ENCODE measurements around the gene ANKRD11.

The ANKRD11 gene

GRCh38 chr16:89490439-89491237 lies at the start of gene ANKRD11:
Gene ANKRD11, minus strand, starts transcription at chr16:89490561. Its CDS starts 173,542 bp downstream, at chr16:89317019.
- in situ Hi-C loops (cut with MboI; ENCODE audit: low pct_unique_long_range_greater_than_20kb, low sequenced_read_pairs, unreplicated experiment), result no loop called here

DNA sequence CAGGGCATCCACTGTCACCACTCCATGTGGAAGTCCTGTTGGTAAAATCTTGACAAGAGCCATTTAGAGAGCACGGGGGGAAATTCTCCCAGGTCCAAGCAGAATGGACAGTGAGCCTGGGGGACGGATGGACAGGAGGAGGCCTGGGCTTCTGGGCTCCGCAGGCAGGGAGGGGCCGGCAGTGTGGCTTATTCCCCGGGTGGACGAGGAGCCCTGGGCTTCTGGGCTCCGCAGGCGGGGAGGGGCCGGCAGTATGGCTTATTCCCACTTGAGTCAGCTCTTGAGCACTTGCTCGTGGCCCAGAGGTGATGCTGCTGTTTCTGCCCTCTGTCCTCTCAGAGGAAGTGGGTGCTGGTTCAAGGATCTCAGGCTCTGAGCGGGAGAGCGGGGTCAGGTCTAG lies 47.9 kb upstream of the ANKRD11 start:
- in situ Hi-C loops (cut with MboI; ENCODE audit: low pct_unique_long_range_greater_than_20kb, low sequenced_read_pairs, unreplicated experiment), result no loop called here
- TF ChIP-seq CTCF (IDR thresholded peaks at IDR 0.05; ENCODE audit: extremely low read depth, insufficient read depth, missing control alignments), result no peak
- DNase-seq (ENCODE audit: low spot score), result no peak

More at GRCh38 chr16:89490439-89491237, at the start of gene ANKRD11:
- peak; percentile 100 for DNase-seq (ENCODE audit: low spot score)
- TF ChIP-seq CTCF (IDR thresholded peaks at IDR 0.05; ENCODE audit: extremely low read depth, insufficient read depth, missing control alignments), result no peak

GRCh38 chr16:89537549-89537925 lies 47.2 kb upstream of the ANKRD11 start:
- no peak for DNase-seq (ENCODE audit: low spot score)
- in situ Hi-C loops (cut with MboI; ENCODE audit: low pct_unique_long_range_greater_than_20kb, low sequenced_read_pairs, unreplicated experiment), result no loop called here

DNA sequence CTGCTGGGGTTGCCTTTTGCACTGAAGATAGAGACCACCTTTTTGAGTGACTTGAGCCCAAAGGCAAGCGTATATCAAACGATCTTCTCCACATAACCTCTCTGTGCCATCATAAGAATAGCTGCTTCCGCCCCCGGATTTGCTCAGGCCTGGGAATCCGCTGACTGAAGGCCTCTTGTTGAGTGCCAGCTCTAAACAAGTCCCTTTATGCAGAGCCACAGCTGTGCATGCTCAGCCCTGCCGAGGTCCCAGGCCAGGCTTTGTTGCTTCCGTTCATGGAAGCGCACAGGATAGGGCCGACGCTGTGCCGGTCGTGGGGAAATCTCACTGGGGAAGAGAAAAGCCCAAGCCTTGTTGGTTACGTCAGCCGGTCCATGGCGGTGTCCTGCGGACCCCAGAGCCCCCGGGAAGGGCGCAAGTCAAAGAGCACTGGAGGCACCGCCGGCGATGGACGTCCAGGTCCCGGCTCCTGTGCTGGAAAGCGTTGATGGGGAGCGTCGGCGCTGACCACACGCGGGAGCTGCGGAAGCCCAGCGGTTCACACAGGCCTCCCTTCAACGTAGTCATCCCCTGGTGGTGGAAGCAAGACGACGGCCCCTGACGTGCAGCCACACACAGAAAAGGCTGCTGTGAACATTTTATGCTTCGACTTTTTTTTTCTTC lies 46.7 kb upstream of the ANKRD11 start:
- no peak for TF ChIP-seq CTCF (IDR thresholded peaks at IDR 0.05; ENCODE audit: extremely low read depth, insufficient read depth, missing control alignments)
- in situ Hi-C loops (cut with MboI; ENCODE audit: low pct_unique_long_range_greater_than_20kb, low sequenced_read_pairs, unreplicated experiment), result no loop called here
- DNase-seq (ENCODE audit: low spot score), result no peak

More at GRCh38 chr16:89537549-89537925, 47.2 kb upstream of the ANKRD11 start:
- TF ChIP-seq CTCF (IDR thresholded peaks at IDR 0.05; ENCODE audit: extremely low read depth, insufficient read depth, missing control alignments), result no peak

DNA sequence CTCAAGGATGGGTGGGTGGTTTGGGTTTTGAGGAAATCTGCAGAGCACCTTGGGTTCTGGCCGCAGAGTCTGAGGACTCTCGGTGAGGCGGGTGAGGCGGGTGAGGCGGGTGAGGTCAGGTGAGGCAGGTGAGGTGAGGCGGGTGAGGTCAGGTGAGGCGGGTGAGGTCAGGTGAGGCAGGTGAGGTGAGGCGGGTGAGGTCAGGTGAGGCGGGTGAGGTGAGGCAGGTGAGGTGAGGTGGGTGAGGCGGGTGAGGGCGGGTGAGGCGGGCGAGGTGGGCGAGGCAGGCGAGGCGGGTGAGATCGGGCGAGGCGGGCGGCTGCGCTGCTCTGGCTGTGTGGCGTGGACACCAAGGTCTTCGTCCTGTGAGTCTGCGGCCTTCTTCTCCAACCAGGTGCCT lies 46.0 kb upstream of the ANKRD11 start:
- TF ChIP-seq CTCF (IDR thresholded peaks at IDR 0.05; ENCODE audit: extremely low read depth, insufficient read depth, missing control alignments), result no peak
- DNase-seq (ENCODE audit: low spot score), result no peak
- in situ Hi-C loops (cut with MboI; ENCODE audit: low pct_unique_long_range_greater_than_20kb, low sequenced_read_pairs, unreplicated experiment), result no loop called here

DNA sequence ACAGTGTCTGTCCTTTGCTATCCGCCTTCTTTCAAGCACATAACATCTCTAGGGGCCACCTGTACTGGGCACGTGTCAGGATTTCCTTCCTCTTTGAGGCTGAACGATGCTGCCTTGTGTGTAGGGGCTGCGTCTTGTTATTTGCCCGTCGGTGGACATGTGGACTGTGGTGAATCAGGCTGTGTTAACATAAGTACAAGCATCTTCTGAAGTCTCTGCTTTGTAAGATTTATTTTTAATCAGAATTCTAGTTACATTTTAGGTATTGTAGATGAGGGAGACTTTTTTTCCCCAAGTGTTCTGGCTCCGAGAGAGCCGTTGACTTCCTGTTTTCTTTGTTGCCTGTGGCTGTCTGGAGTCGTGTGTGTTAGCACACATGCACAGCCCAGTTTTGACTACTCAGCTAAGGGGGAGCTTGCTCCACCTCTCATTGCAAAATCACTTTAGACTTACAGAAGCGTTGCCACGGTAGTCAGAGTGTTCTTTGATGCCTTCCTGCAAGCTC lies 43.9 kb upstream of the ANKRD11 start:
- DNase-seq (ENCODE audit: low spot score), result no peak
- in situ Hi-C loops (cut with MboI; ENCODE audit: low pct_unique_long_range_greater_than_20kb, low sequenced_read_pairs, unreplicated experiment), result no loop called here
- TF ChIP-seq CTCF (IDR thresholded peaks at IDR 0.05; ENCODE audit: extremely low read depth, insufficient read depth, missing control alignments), result no peak
